A549 (cell line): ENCODE results near the gene ERICH6. TPM values are rescaled to one million over a fixed set of nuclear protein-coding genes. Genes with fewer than 3 reads are reported as not detected.

Experiments used
- ATAC-seq, 2 experiments: fragments of 200-7000 bp in 1 of 2; fragments of >200 bp in 1 of 2; cut with Nextera tagmentation in 1 of 2; cut with Tn5 transposase in 1 of 2; 3 replicates each; pipeline versions ENCODE4 v1.8.0 to v1.9.1; 2018 to 2020; ENCODE audit warnings: mild to moderate bottlenecking in 1 of 2, moderate library complexity in 1 of 2
- CTCF ChIA-PET: fragments of 300-600 bp; sonication (Branson Sonifier 250); formaldehyde crosslinking; extraction: SDS; loops from one replicate; lab custom pipeline; 2021; ENCODE audit warnings: antibody characterized with exemption, inconsistent platforms; lab: Yijun Ruan, JAX
- POLR2A ChIA-PET: fragments of 350-600 bp; formaldehyde crosslinking; extraction: SDS; loops from one replicate; lab custom pipeline; 2021; ENCODE audit warnings: antibody characterized with exemption, inconsistent platforms; lab: Yijun Ruan, JAX
- DNase-seq, 2 experiments: peaks; one replicate each; pipeline versions ENCODE4 v3.0.0 to v3.0.0-alpha.2; 2011 to 2016; ENCODE audit warnings: low read depth in 1 of 2, low spot score in 1 of 2
- FAIRE-seq: peaks from 2 replicates; lab custom pipeline; 2011; peaks lifted over from hg19 to GRCh38; lab: Jason Lieb, UNC
- H3K27ac ChIP-seq, 2 experiments: fragments of >200 bp; sonication (Bioruptor Twin); formaldehyde crosslinking; 3 replicates each; pipeline ENCODE4 v1.5.1; 2016 to 2017
- H3K4me1 ChIP-seq: fragments of >200 bp; sonication (Bioruptor Twin); formaldehyde crosslinking; 3 replicates; pipeline ENCODE4 v1.6.1; 2016
- H3K4me2 ChIP-seq: fragments of >200 bp; sonication (Bioruptor Twin); formaldehyde crosslinking; 3 replicates; pipeline ENCODE4 v1.6.1; 2016
- H3K4me3 ChIP-seq: fragments of >200 bp; sonication (Bioruptor Twin); formaldehyde crosslinking; 3 replicates; pipeline ENCODE4 v1.5.1; 2016
- H3K9me3 ChIP-seq: fragments of >200 bp; sonication (Bioruptor Twin); formaldehyde crosslinking; 3 replicates; pipeline ENCODE4 v1.6.1; 2016
- CHD4 ChIP-seq: fragments of 200-600 bp; sonication (generic); IDR thresholded peaks from 2 replicates; pipeline ENCODE4 v1.6.1; 2016; ENCODE audit warnings: antibody characterized with exemption, mild to moderate bottlenecking, borderline replicate concordance
- FOSB ChIP-seq: fragments of 250-450 bp; sonication (Bioruptor Pico); IDR thresholded peaks from 2 replicates; pipeline ENCODE4 v1.5.0; 2020; ENCODE audit warnings: mild to moderate bottlenecking, moderate library complexity
- FOSL2 ChIP-seq, 2 experiments: fragments of 450-650 bp in 1 of 2; fragments of >200 bp in 1 of 2; sonication (Bioruptor Twin) in 1 of 2; formaldehyde crosslinking; IDR thresholded peaks; 2 replicates each; pipeline versions ENCODE4 v1.5.0 to v1.6.1; 2016 to 2020; ENCODE audit warnings: mild to moderate bottlenecking in 1 of 2, moderate library complexity in 1 of 2
- HOXB13 ChIP-seq: fragments of 250-450 bp; sonication (Bioruptor Pico); IDR thresholded peaks from 2 replicates; pipeline ENCODE4 v1.5.0; 2020; ENCODE audit warnings: low read depth, mild to moderate bottlenecking, moderate library complexity
- JUNB ChIP-seq: fragments of >200 bp; sonication (Bioruptor Twin); formaldehyde crosslinking; IDR thresholded peaks from 2 replicates; pipeline ENCODE4 v1.6.1; 2016
- KDM5A ChIP-seq: fragments of 200-600 bp; sonication (generic); IDR thresholded peaks from 2 replicates; pipeline ENCODE4 v1.6.1; 2016; ENCODE audit warnings: antibody characterized with exemption, mild to moderate bottlenecking
- MAFK ChIP-seq: fragments of 450-650 bp; IDR thresholded peaks from 2 replicates; pipeline ENCODE4 v1.6.1; 2014; ENCODE audit not compliant: partially characterized antibody
- NFE2L2 ChIP-seq: fragments of 150-350 bp; conservative IDR thresholded peaks from 2 replicates; pipeline ENCODE4 v1.6.1; 2014; ENCODE audit warnings: low read length
- RAD21 ChIP-seq, 2 experiments: fragments of >200 bp in 1 of 2; sonication (Bioruptor Twin) in 1 of 2; formaldehyde crosslinking in 1 of 2; IDR thresholded peaks in 1 of 2; conservative IDR thresholded peaks in 1 of 2; 2 replicates in 1 of 2; 3 replicates in 1 of 2; pipeline ENCODE4 v1.6.1; 2012 to 2018; ENCODE audit warnings: inconsistent platforms in 1 of 2
- RFX5 ChIP-seq: fragments of 450-650 bp; IDR thresholded peaks from 2 replicates; pipeline ENCODE4 v1.7.1; 2014; ENCODE audit warnings: antibody characterized with exemption, mild to moderate bottlenecking, moderate library complexity
- SMC3 ChIP-seq: fragments of >200 bp; sonication (Bioruptor Twin); formaldehyde crosslinking; IDR thresholded peaks from 3 replicates; pipeline ENCODE4 v1.6.1; 2018; ENCODE audit warnings: inconsistent platforms
- ZFP36 ChIP-seq: fragments of 450-650 bp; IDR thresholded peaks from 2 replicates; pipeline ENCODE4 v1.6.1; 2014; ENCODE audit warnings: borderline replicate concordance; ENCODE audit not compliant: partially characterized antibody
- ZNF302 ChIP-seq: fragments of 250-450 bp; sonication (Bioruptor Pico); IDR thresholded peaks from 2 replicates; pipeline ENCODE4 v1.9.0; 2021; ENCODE audit warnings: inconsistent platforms, mild to moderate bottlenecking, moderate library complexity
- WGBS: methylation state at CpG from one replicate; pipeline ENCODE4 v1.1.6; 2017; ENCODE audit errors: missing lambda C conversion rate; 5-methylcytosine and 5-hydroxymethylcytosine counted together
- polyA plus RNA-seq, 4 experiments: library from polyadenylated mRNA; depleted of rRNA in 3 of 4; stranded (reverse); fragments of >200 nt; fragmentation: RNase III in 1 of 4; extraction: RNeasy Plus Mini Kit Qiagen cat#74134 plus additional on column Dnase treatment in 1 of 4; gene quantifications; 2 replicates in 3 of 4; 3 replicates in 1 of 4; pipeline ENCODE4 v1.2.3, GENCODE V29; 2011 to 2017
- TF ChIP-seq, protein P1 (sequence below): fragments of 250-450 bp; sonication (Bioruptor Pico); IDR thresholded peaks from 2 replicates; pipeline ENCODE4 v1.5.0; 2020; ENCODE audit warnings: low read depth, mild to moderate bottlenecking, moderate library complexity
- TF ChIP-seq, protein P2 (sequence below): fragments of >200 bp; sonication (Bioruptor Twin); formaldehyde crosslinking; IDR thresholded peaks from 3 replicates; pipeline ENCODE4 v1.6.1; 2016
- TF ChIP-seq, protein P3 (sequence below): fragments of 450-650 bp; IDR thresholded peaks from 2 replicates; pipeline ENCODE4 v1.6.1; 2014; ENCODE audit warnings: antibody characterized with exemption
- TF ChIP-seq, protein P4 (sequence below): IDR thresholded peaks from 2 replicates; pipeline ENCODE4 v1.6.1; 2012
- TF ChIP-seq, protein P5 (sequence below): fragments of >200 bp; sonication (Bioruptor Twin); formaldehyde crosslinking; IDR thresholded peaks from 3 replicates; pipeline ENCODE4 v1.5.1; 2016

Gene ERICH6
- polyA plus RNA-seq, 2 of the 4 experiments (the other 2 are of a cell fraction) = 0.06 TPM; not detected in 1

DNA sequence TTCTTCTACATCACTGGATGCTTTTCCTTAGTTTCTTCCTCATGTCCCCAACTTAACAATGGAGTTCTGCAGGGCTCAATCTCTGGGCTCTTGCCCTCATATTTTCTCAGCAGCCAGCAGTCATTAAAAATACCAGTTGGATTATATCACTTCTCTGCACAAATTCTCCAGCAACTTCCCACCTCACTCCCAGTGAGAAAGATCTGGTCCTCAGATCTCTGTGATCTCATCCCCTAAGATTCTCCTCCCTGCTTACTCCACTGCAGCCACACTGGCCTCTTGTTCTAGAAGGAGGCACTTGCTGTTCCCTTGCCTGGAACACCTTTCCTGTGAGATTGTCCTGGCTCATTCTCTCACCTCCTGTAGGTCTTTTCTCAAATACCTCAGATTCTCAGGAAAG is 6.1 kb downstream of the ERICH6 start (continued):
- TF ChIP-seq, protein P1, sequence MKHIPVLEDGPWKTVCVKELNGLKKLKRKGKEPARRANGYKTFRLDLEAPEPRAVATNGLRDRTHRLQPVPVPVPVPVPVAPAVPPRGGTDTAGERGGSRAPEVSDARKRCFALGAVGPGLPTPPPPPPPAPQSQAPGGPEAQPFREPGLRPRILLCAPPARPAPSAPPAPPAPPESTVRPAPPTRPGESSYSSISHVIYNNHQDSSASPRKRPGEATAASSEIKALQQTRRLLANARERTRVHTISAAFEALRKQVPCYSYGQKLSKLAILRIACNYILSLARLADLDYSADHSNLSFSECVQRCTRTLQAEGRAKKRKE (CRISPR knock-in tag) = no peak
- TF ChIP-seq SMC3 = no peak

DNA sequence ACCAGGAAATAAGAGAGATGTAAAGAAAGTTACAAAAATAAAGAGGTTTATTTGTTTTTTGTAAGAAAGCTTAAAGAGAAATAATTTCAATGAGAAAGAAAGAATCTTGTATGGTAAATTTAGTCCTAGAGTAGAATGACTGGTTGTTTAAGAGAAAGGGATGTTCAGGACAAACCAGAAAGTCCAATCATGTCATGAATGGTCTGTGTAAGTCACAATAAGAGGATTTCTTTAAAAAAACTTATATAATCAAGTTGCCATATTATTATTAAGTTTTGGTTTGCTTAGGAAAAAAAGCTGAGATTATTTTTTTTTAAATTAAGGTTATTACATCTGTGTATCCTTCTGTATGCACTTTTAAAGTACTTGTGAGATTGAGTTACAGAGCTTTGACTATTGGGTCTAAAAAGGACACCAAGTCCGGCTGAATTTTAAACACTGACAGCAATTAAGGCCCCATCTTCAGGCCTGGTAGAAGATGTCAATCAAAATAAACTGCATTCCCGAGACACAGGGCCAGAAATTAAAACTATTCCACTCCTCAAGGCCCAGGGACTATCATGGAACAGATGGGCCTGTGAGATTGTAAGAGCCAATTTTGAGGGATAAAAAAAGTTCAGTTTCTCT is 12.2 kb downstream of the ERICH6 start:
- FAIRE-seq (no peak), ATAC-seq (no peak)
- peaks cover 2% of the 10 kb centered on the region; the same call in 1 of the 3 replicates for H3K9me3 ChIP-seq
- POLR2A ChIA-PET = no interaction called here
- TF ChIP-seq ZFP36 (peak; percentile 70), CHD4 (no peak)
- TF ChIP-seq, all 56 proteins: peak for 1
- no peak overlapping the region for H3K4me2 ChIP-seq
- H3K4me1 ChIP-seq = no peaks in the 10 kb centered on the region
- WGBS = 53% methylated on average over 2 of the region's 2 CpGs
- CTCF ChIA-PET = no interaction called here
- DNase-seq = peak in 1 of 2 experiments; percentile 19
- no peak overlapping the region for H3K4me3 ChIP-seq
- no peak overlapping the region for H3K27ac ChIP-seq

DNA sequence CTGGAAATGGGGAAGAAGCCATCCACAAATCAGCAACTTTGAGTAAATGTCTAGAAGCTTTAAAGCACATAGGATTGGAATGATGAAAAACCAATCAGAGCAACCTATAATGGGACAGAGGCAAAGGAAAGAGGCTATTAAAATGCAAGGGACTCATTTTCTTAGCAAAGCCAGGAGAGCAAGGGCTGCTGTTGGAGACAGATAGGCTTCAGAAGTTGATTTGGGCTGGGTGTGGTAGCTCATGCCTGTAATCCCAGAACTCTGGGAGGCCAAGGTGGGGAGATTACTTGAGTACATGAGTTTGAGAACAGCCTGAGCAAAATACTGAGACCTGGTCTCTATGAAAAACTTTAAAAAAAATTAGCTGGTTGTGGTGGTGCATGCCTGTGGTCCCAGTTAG is 16.1 kb downstream of the ERICH6 start:
- no peak for FAIRE-seq
- Histone ChIP-seq H3K4me2 (no peak overlapping the region), H3K4me3 (no peak overlapping the region), H3K9me3 (peaks cover 2% of the 10 kb centered on the region; the same call in 1 of the 3 replicates)
- no peak for ATAC-seq
- TF ChIP-seq NFE2L2 = no peak
- TF ChIP-seq KDM5A = no peak
- no peak for TF ChIP-seq RFX5
- TF ChIP-seq, all 56 proteins: peak for 0
- POLR2A ChIA-PET = interaction anchor here (1.2 kb wide), 1 partner anchor 16 kb away, joined by 3 read pairs; the partner anchor contains the start of gene ERICH6
- CTCF ChIA-PET = no interaction called here
- Histone ChIP-seq H3K4me1 (no peaks in the 10 kb centered on the region), H3K27ac (no peak overlapping the region)
- no peak for DNase-seq

DNA sequence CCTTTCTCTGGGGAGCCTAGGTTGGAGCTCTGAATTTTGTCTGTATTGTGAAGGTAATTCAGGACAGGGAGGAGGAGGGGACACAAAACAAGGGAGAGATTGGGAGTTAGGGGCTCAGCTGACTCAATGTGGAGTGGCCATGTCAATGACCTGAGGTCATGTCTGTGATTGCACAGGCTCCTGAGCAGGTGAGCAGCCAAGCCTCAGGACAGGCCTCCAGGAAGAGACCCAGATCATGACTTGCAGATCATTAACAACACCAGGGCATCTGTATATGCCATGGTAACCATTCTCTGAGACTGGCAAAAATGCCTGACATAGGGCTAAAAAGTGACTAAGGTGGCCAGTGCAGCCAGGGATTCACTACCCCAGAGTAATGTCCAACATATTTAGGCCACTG is 20.9 kb downstream of the ERICH6 start:
- no peaks in the 10 kb centered on the region for H3K4me1 ChIP-seq
- no peaks in the 10 kb centered on the region for H3K9me3 ChIP-seq
- ChIA-PET POLR2A (no interaction called here), CTCF (no interaction called here)
- H3K27ac ChIP-seq = no peak overlapping the region
- no peak overlapping the region for H3K4me2 ChIP-seq
- no peak for DNase-seq
- H3K4me3 ChIP-seq = no peak overlapping the region
- FAIRE-seq = no peak
- TF ChIP-seq JUNB (no peak), ZNF302 (CRISPR knock-in tag) (no peak)
- ATAC-seq = no peak

DNA sequence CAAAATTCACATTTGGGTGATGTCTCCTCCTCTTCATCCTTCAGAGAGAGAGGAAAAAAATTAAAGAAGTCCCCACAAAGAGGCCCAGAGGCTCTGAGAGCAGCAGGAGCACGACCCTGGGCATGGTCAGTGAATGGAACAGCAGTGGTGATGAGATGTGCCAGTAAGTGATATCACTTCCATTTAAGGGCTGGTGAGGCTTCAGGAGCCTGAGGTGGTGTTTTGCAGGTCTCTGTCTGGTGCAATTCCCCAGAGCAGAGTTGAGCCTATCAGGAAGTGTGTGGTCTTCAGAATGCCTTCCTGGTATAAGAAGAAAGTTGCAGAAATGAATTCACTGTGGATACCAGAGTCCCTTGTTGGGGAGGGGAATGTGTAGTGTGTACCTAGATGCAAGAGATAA is 21.4 kb downstream of the ERICH6 start:
- 0% methylated on average over 1 of the region's 1 CpG for WGBS
- H3K9me3 ChIP-seq = no peaks in the 10 kb centered on the region
- DNase-seq = no peak
- ChIA-PET CTCF (no interaction called here), POLR2A (no interaction called here)
- no peak overlapping the region for H3K4me3 ChIP-seq
- no peak for TF ChIP-seq KDM5A
- no peak overlapping the region for H3K4me2 ChIP-seq
- no peaks in the 10 kb centered on the region for H3K4me1 ChIP-seq
- no peak for FAIRE-seq
- no peak overlapping the region for H3K27ac ChIP-seq
- no peak for ATAC-seq

DNA sequence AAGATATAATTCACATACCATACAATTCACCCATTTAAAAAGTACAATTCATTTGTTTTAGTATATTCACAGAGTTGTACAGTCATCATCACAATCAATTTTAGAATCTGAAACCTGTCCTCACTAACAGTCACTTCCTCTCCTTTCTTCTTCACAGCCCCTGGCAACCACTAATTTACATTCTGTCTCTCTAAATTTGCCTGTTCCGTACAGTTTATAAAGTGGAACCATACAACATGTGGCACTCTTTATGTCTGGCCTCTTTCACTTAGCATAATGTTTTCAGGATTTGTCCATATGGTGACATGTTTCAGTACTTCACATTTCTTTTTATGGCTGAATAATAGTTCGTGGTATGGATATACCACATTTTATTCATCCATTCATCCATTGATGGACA is 22.7 kb downstream of the ERICH6 start:
- DNase-seq (no peak), ATAC-seq (no peak), FAIRE-seq (no peak)
- POLR2A ChIA-PET = no interaction called here
- CTCF ChIA-PET = interaction anchor here (0.6 to 0.7 kb wide), 2 partner anchors 50 to 192 kb away, joined by 3 read pairs; no protein-coding TSS in a partner anchor
- no peaks in the 10 kb centered on the region for H3K4me1 ChIP-seq
- peaks cover 10% of the 10 kb centered on the region for H3K9me3 ChIP-seq
- H3K4me2 ChIP-seq = no peak overlapping the region
- no peak overlapping the region for H3K27ac ChIP-seq
- 69% methylated on average over 2 of the region's 2 CpGs for WGBS
- no peak overlapping the region for H3K4me3 ChIP-seq
- TF ChIP-seq SMC3 (no peak), MAFK (no peak), NFE2L2 (no peak), FOSL2 (IDR thresholded peaks at IDR 0.05) (no peak), FOSL2 (CRISPR knock-in tag; IDR thresholded peaks at IDR 0.05) (no peak), HOXB13 (CRISPR knock-in tag) (no peak), FOSB (CRISPR knock-in tag) (no peak), RAD21 (conservative IDR thresholded peaks at IDR 0.05 in 1 of 2, IDR thresholded peaks at IDR 0.05 in 1 of 2) (no peak)
- TF ChIP-seq, protein P2, sequence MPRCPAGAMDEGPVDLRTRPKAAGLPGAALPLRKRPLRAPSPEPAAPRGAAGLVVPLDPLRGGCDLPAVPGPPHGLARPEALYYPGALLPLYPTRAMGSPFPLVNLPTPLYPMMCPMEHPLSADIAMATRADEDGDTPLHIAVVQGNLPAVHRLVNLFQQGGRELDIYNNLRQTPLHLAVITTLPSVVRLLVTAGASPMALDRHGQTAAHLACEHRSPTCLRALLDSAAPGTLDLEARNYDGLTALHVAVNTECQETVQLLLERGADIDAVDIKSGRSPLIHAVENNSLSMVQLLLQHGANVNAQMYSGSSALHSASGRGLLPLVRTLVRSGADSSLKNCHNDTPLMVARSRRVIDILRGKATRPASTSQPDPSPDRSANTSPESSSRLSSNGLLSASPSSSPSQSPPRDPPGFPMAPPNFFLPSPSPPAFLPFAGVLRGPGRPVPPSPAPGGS = no peak
- TF ChIP-seq, protein P3, sequence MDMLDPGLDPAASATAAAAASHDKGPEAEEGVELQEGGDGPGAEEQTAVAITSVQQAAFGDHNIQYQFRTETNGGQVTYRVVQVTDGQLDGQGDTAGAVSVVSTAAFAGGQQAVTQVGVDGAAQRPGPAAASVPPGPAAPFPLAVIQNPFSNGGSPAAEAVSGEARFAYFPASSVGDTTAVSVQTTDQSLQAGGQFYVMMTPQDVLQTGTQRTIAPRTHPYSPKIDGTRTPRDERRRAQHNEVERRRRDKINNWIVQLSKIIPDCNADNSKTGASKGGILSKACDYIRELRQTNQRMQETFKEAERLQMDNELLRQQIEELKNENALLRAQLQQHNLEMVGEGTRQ = no peak
- TF ChIP-seq, protein P4, sequence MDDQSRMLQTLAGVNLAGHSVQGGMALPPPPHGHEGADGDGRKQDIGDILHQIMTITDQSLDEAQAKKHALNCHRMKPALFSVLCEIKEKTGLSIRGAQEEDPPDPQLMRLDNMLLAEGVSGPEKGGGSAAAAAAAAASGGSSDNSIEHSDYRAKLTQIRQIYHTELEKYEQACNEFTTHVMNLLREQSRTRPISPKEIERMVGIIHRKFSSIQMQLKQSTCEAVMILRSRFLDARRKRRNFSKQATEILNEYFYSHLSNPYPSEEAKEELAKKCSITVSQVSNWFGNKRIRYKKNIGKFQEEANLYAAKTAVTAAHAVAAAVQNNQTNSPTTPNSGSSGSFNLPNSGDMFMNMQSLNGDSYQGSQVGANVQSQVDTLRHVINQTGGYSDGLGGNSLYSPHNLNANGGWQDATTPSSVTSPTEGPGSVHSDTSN = no peak
- TF ChIP-seq, protein P5, sequence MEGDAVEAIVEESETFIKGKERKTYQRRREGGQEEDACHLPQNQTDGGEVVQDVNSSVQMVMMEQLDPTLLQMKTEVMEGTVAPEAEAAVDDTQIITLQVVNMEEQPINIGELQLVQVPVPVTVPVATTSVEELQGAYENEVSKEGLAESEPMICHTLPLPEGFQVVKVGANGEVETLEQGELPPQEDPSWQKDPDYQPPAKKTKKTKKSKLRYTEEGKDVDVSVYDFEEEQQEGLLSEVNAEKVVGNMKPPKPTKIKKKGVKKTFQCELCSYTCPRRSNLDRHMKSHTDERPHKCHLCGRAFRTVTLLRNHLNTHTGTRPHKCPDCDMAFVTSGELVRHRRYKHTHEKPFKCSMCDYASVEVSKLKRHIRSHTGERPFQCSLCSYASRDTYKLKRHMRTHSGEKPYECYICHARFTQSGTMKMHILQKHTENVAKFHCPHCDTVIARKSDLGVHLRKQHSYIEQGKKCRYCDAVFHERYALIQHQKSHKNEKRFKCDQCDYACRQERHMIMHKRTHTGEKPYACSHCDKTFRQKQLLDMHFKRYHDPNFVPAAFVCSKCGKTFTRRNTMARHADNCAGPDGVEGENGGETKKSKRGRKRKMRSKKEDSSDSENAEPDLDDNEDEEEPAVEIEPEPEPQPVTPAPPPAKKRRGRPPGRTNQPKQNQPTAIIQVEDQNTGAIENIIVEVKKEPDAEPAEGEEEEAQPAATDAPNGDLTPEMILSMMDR = no peak
